PC-3 (cell line): Measurements from ENCODE around the gene LHFPL2.

Experiments
- EZH2 ChIP-seq: fragments of 300-600 bp; sonication (generic); IDR thresholded peaks from one replicate; pipeline ENCODE4 v1.6.1; 2017; ENCODE audit warnings: antibody characterized with exemption, mild to moderate bottlenecking, low read length; ENCODE audit not compliant: unreplicated experiment
- TF ChIP-seq, protein P1 (sequence below): fragments of 300-600 bp; sonication (generic); conservative IDR thresholded peaks from 2 replicates; pipeline ENCODE4 v1.5.1; 2017; ENCODE audit warnings: antibody characterized with exemption, low read depth, mild to moderate bottlenecking, low read length

DNA sequence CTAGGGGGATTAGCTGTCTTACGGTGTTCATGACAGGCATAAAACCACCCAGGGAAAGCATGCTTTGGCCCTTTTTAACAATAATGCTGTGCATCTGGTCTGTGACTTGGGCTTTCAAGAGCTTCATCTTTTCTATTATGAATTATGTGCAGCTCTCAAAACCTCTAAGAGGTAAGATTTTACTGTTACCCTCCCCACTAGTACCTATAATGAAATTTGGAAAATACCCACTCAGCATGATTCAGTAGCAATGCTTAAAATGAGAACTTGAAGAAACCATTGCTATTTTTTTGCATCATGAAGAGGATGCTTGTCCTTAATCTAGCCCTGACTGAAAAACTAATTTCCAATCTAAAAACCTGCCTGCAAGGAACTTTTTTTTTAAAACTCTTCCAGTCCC lies 5.8 kb upstream of the LHFPL2 start:
- TF ChIP-seq, protein P1, sequence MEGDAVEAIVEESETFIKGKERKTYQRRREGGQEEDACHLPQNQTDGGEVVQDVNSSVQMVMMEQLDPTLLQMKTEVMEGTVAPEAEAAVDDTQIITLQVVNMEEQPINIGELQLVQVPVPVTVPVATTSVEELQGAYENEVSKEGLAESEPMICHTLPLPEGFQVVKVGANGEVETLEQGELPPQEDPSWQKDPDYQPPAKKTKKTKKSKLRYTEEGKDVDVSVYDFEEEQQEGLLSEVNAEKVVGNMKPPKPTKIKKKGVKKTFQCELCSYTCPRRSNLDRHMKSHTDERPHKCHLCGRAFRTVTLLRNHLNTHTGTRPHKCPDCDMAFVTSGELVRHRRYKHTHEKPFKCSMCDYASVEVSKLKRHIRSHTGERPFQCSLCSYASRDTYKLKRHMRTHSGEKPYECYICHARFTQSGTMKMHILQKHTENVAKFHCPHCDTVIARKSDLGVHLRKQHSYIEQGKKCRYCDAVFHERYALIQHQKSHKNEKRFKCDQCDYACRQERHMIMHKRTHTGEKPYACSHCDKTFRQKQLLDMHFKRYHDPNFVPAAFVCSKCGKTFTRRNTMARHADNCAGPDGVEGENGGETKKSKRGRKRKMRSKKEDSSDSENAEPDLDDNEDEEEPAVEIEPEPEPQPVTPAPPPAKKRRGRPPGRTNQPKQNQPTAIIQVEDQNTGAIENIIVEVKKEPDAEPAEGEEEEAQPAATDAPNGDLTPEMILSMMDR = no peak
- no peak for TF ChIP-seq EZH2
